DOHH2 (cell line): ENCODE data around the gene POU6F1.

ENCODE experiments used
- EZH2phosphoT487 ChIP-seq: fragments of 200-600 bp; sonication (generic); IDR thresholded peaks from 2 replicates; pipeline ENCODE4 v1.6.1; 2017; ENCODE audit warnings: borderline replicate concordance, mild to moderate bottlenecking, antibody characterized with exemption, low read length, moderate library complexity, mixed read lengths
- TF ChIP-seq, protein P1 (sequence below): fragments of 200-600 bp; sonication (generic); IDR thresholded peaks from one replicate; pipeline ENCODE4 v1.5.1; 2014; ENCODE audit warnings: antibody characterized with exemption, mild to moderate bottlenecking, low read depth, low read length; ENCODE audit not compliant: poor library complexity, severe bottlenecking

DNA sequence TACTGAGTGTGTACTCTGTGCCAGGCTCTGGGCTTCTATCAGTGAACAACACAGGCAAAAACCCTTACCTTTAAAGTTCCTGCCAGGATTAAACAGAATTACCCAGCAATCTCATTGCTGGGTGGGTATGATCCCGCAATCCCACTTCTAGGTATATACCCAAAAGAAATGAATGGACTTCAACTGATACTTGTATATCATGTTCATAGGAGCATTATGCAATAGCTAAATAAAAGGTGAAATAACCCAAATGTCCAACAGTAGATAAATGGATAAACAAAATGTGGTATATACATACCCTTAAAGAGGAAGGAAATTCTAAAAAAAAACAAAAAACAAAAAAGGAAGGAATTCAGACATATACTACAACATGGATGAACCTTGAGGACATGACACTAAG, 35.4 kb upstream of the POU6F1 start:
- TF ChIP-seq, protein P1, sequence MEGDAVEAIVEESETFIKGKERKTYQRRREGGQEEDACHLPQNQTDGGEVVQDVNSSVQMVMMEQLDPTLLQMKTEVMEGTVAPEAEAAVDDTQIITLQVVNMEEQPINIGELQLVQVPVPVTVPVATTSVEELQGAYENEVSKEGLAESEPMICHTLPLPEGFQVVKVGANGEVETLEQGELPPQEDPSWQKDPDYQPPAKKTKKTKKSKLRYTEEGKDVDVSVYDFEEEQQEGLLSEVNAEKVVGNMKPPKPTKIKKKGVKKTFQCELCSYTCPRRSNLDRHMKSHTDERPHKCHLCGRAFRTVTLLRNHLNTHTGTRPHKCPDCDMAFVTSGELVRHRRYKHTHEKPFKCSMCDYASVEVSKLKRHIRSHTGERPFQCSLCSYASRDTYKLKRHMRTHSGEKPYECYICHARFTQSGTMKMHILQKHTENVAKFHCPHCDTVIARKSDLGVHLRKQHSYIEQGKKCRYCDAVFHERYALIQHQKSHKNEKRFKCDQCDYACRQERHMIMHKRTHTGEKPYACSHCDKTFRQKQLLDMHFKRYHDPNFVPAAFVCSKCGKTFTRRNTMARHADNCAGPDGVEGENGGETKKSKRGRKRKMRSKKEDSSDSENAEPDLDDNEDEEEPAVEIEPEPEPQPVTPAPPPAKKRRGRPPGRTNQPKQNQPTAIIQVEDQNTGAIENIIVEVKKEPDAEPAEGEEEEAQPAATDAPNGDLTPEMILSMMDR, result no peak
- TF ChIP-seq EZH2phosphoT487, result no peak
